ENCODE data around the gene ZHX3.
A peak's percentile ranks its signal among the peaks of the same experiment; 100 is the strongest.

Gene ZHX3

GRCh38 chr20:41173791-41174341 is 143.7 kb downstream of the ZHX3 start:
- no peak for DNase-seq (ENCODE audit: low read depth in 1 of 2, low spot score in 1 of 2)

GRCh38 chr20:41173161-41173721 is 144.3 kb downstream of the ZHX3 start:
- DNase-seq (ENCODE audit: low read depth in 1 of 2, low spot score in 1 of 2): peak; percentile 41 to 47

- no peak for DNase-seq (ENCODE audit: low read depth in 1 of 2, low spot score in 1 of 2)
These were observed 145.0 kb downstream of the ZHX3 start for GRCh38 chr20:41172296-41173140.

- no peak for DNase-seq (ENCODE audit: low read depth in 1 of 2, low spot score in 1 of 2)
These were observed 145.7 kb downstream of the ZHX3 start for GRCh38 chr20:41171736-41172295.

- DNase-seq (ENCODE audit: low read depth in 1 of 2, low spot score in 1 of 2): no peak
These were observed 147.0 kb downstream of the ZHX3 start for GRCh38 chr20:41170386-41171105.

- DNase-seq (ENCODE audit: low read depth in 1 of 2, low spot score in 1 of 2): no peak
These were observed 147.7 kb downstream of the ZHX3 start for GRCh38 chr20:41169791-41170351.

GRCh38 chr20:41169162-41169690 is 148.3 kb downstream of the ZHX3 start:
- no peak for DNase-seq (ENCODE audit: low read depth in 1 of 2, low spot score in 1 of 2)

- DNase-seq (ENCODE audit: low read depth in 1 of 2, low spot score in 1 of 2): no peak
These were observed 149.0 kb downstream of the ZHX3 start for GRCh38 chr20:41168281-41169161.

GRCh38 chr20:41167481-41168253 is 149.9 kb downstream of the ZHX3 start:
- DNase-seq (ENCODE audit: low read depth in 1 of 2, low spot score in 1 of 2): no peak

- DNase-seq (ENCODE audit: low read depth in 1 of 2, low spot score in 1 of 2): no peak
These were observed 150.4 kb downstream of the ZHX3 start for GRCh38 chr20:41167118-41167470.

GRCh38 chr20:41166201-41167117 is 151.1 kb downstream of the ZHX3 start:
- no peak for DNase-seq (ENCODE audit: low read depth in 1 of 2, low spot score in 1 of 2)

GRCh38 chr20:41165001-41165882 is 152.3 kb downstream of the ZHX3 start:
- DNase-seq (ENCODE audit: low read depth in 1 of 2, low spot score in 1 of 2): no peak

- no peak for DNase-seq (ENCODE audit: low read depth in 1 of 2, low spot score in 1 of 2)
These were observed 153.7 kb downstream of the ZHX3 start for GRCh38 chr20:41163821-41164220.

- DNase-seq (ENCODE audit: low read depth in 1 of 2, low spot score in 1 of 2): no peak
These were observed 155.1 kb downstream of the ZHX3 start for GRCh38 chr20:41162396-41162795.

- DNase-seq (ENCODE audit: low read depth in 1 of 2, low spot score in 1 of 2): no peak
These were observed 155.6 kb downstream of the ZHX3 start for GRCh38 chr20:41161886-41162285.

- DNase-seq (ENCODE audit: low read depth in 1 of 2, low spot score in 1 of 2): no peak
These were observed 156.8 kb downstream of the ZHX3 start for GRCh38 chr20:41160686-41161085.

- DNase-seq (ENCODE audit: low read depth in 1 of 2, low spot score in 1 of 2): no peak
These were observed 158.0 kb downstream of the ZHX3 start for GRCh38 chr20:41159547-41159946.
